ENCODE measurements around the gene WWOX.

The WWOX gene

DNA sequence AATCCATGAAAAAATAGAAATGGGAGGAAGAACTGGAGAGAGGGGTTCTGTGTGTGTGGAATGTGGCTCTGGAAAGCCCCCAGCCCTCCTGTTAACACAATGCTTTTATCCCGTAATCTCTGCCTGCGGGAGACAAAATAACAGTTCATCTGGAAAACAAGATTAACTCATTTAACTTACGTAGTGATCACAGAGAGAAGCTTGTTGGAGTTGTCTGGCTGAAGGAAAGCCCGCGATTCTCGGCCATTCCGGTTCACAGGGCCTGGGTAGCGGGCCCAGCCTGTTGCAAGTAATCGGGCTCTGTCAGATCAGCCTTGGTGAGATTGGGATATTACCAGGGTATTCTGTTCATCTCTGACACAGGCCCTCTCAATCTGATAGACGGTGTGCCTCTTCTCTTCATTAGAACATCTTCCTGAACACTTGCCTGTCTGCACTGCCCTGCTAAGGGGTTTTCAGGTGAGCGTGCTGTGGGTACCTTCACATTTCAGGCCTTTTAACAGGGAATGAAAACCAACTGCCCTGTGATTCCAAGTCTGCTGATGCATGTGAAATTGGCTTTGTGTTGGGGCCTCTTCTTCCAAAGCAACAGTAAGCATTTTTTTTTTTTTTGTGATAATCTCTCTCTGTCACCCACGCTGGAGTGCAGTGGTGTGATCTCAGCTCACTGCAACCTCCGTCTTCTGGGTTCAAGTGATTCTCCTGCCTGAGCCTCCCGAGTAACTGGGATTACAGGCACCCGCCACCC lies 609.9 kb downstream of the WWOX start:
- Histone ChIP-seq H3K36me3 (ENCODE audit: control insufficient read depth, insufficient read depth, low read length) (no peaks in the 10 kb centered on the region), H3K27ac (ENCODE audit: low read depth, low read length, severe bottlenecking) (no peak overlapping the region), H3K4me3 (ENCODE audit: extremely low read depth, insufficient read depth, low read length, poor library complexity, severe bottlenecking) (no peak overlapping the region), H3K4me1 (ENCODE audit: control insufficient read depth, insufficient read depth, low read length, poor library complexity, severe bottlenecking) (no peaks in the 10 kb centered on the region), H3K9me3 (ENCODE audit: control insufficient read depth, low read length) (no peaks in the 10 kb centered on the region)
- 94 to 95% methylated on average over 4 to 10 of the region's 15 CpGs for WGBS, 2 experiments (ENCODE audit: insufficient coverage in 2 of 2)

DNA sequence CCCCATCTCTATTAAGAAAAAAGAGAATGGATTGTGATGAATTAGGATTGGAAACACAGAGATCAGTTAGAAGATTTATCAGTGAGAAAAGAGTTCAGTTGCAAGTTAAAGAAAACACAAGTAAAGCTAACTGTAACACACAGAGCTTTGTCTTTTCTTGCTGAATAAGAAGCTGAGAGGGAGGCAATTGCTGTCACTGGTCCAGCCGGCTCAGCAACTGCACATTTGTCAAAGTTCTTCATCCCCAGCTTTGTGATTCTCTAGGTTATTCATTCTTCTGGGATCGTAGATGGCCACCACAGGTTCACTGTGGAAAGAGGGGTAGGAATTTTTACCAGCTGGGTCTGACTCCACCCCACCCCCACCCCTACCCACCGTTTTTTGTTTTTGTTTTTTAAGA lies 615.7 kb downstream of the WWOX start:
- Histone ChIP-seq H3K27ac (ENCODE audit: low read depth, low read length, severe bottlenecking) (no peak overlapping the region), H3K9me3 (ENCODE audit: control insufficient read depth, low read length) (no peaks in the 10 kb centered on the region), H3K4me3 (ENCODE audit: extremely low read depth, insufficient read depth, low read length, poor library complexity, severe bottlenecking) (no peak overlapping the region), H3K4me1 (ENCODE audit: control insufficient read depth, insufficient read depth, low read length, poor library complexity, severe bottlenecking) (no peaks in the 10 kb centered on the region), H3K36me3 (ENCODE audit: control insufficient read depth, insufficient read depth, low read length) (no peaks in the 10 kb centered on the region)
- 80% methylated on average over 1 of the region's 3 CpGs; no CpG with 5 or more reads in 1 of the 2 experiments for WGBS, 2 experiments (ENCODE audit: insufficient coverage in 2 of 2)

DNA sequence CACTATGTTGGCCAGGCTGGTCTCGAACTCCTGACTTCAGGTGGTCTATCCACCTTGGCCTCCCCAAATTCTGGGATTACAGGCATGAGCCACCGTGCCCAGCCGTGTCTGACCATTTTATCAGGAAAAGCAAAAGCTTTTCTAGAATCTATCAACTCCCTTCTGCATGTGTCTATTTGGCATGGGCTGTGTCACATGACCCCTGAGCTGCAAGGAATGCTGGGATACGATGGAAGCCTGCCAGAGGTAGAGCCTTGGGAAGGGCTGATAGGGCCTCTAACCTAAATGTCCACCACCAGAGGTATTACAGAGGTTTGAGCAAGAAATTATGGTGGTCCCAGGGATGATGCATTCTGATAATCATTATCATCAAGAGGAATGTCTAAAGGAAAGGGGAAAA lies 616.2 kb downstream of the WWOX start:
- no peaks in the 10 kb centered on the region for H3K36me3 ChIP-seq (ENCODE audit: control insufficient read depth, insufficient read depth, low read length)
- H3K4me3 ChIP-seq (ENCODE audit: extremely low read depth, insufficient read depth, low read length, poor library complexity, severe bottlenecking) = no peak overlapping the region
- H3K4me1 ChIP-seq (ENCODE audit: control insufficient read depth, insufficient read depth, low read length, poor library complexity, severe bottlenecking) = no peaks in the 10 kb centered on the region
- H3K27ac ChIP-seq (ENCODE audit: low read depth, low read length, severe bottlenecking) = no peak overlapping the region
- WGBS, 2 experiments (ENCODE audit: insufficient coverage in 2 of 2) = 94 to 100% methylated on average over 2 to 3 of the region's 4 CpGs
- no peaks in the 10 kb centered on the region for H3K9me3 ChIP-seq (ENCODE audit: control insufficient read depth, low read length)

DNA sequence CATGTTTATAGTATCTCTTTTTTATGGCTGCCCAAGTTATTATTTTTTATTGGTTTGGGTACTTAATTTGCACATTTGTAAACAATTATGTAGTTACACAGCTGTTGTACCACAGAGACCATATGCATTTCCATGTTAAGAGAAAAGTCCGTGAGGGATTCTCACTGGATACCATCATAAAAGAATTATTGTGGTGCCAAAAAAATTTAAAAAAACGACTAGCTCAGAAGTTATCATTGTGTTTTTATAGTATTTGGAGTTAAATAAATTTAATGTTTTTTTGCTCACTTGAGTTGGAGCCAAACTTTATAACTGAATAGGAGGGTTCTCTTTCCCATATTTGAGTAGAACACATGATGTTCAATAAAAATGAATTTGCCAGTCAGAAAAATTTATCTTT lies 618.7 kb downstream of the WWOX start:
- H3K4me3 ChIP-seq (ENCODE audit: extremely low read depth, insufficient read depth, low read length, poor library complexity, severe bottlenecking) = no peak overlapping the region
- 100% methylated on average over 1 to 2 of the region's 2 CpGs for WGBS, 2 experiments (ENCODE audit: insufficient coverage in 2 of 2)
- H3K27ac ChIP-seq (ENCODE audit: low read depth, low read length, severe bottlenecking) = no peak overlapping the region
- no peaks in the 10 kb centered on the region for H3K36me3 ChIP-seq (ENCODE audit: control insufficient read depth, insufficient read depth, low read length)
- H3K9me3 ChIP-seq (ENCODE audit: control insufficient read depth, low read length) = no peaks in the 10 kb centered on the region
- H3K4me1 ChIP-seq (ENCODE audit: control insufficient read depth, insufficient read depth, low read length, poor library complexity, severe bottlenecking) = no peaks in the 10 kb centered on the region

GRCh38 chr16:78720416-78720815 lies 621.0 kb downstream of the WWOX start:
- Histone ChIP-seq H3K9me3 (ENCODE audit: control insufficient read depth, low read length) (no peaks in the 10 kb centered on the region), H3K27ac (ENCODE audit: low read depth, low read length, severe bottlenecking) (no peak overlapping the region), H3K36me3 (ENCODE audit: control insufficient read depth, insufficient read depth, low read length) (no peaks in the 10 kb centered on the region), H3K4me1 (ENCODE audit: control insufficient read depth, insufficient read depth, low read length, poor library complexity, severe bottlenecking) (no peaks in the 10 kb centered on the region), H3K4me3 (ENCODE audit: extremely low read depth, insufficient read depth, low read length, poor library complexity, severe bottlenecking) (no peak overlapping the region)
- WGBS, 2 experiments (ENCODE audit: insufficient coverage in 2 of 2) = 92% methylated on average over 2 of the region's 3 CpGs

GRCh38 chr16:78727536-78727935 lies 628.1 kb downstream of the WWOX start:
- no peaks in the 10 kb centered on the region for H3K36me3 ChIP-seq (ENCODE audit: control insufficient read depth, insufficient read depth, low read length)
- H3K4me3 ChIP-seq (ENCODE audit: extremely low read depth, insufficient read depth, low read length, poor library complexity, severe bottlenecking) = no peak overlapping the region
- no peaks in the 10 kb centered on the region for H3K4me1 ChIP-seq (ENCODE audit: control insufficient read depth, insufficient read depth, low read length, poor library complexity, severe bottlenecking)
- H3K27ac ChIP-seq (ENCODE audit: low read depth, low read length, severe bottlenecking) = no peak overlapping the region
- WGBS, 2 experiments (ENCODE audit: insufficient coverage in 2 of 2) = 80% methylated on average over 1 of the region's 2 CpGs; no CpG with 5 or more reads in 1 of the 2 experiments
- no peaks in the 10 kb centered on the region for H3K9me3 ChIP-seq (ENCODE audit: control insufficient read depth, low read length)

DNA sequence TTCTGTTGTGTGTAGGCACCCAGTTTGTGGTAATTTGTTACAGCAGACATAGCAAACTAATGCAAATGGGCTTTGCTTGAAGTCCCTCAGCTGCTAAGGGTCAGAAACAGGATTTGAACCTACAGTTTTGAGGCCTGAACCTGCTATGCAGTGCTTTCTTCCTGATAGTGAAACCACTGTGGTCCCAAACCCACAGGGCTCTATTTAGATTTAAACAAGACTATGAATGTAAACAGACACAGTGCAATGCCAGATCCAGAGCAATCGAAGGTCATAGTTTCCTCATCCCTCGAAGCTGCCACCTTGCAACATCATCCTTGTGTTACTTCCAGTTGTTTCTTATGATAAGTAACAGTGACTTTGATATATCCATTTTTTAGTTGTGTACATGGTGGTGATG lies 630.2 kb downstream of the WWOX start:
- no CpG with 5 or more reads among the region's 2 CpGs for WGBS, 2 experiments (ENCODE audit: insufficient coverage in 2 of 2)
- Histone ChIP-seq H3K4me3 (ENCODE audit: extremely low read depth, insufficient read depth, low read length, poor library complexity, severe bottlenecking) (no peak overlapping the region), H3K36me3 (ENCODE audit: control insufficient read depth, insufficient read depth, low read length) (no peaks in the 10 kb centered on the region), H3K27ac (ENCODE audit: low read depth, low read length, severe bottlenecking) (no peak overlapping the region), H3K9me3 (ENCODE audit: control insufficient read depth, low read length) (no peaks in the 10 kb centered on the region), H3K4me1 (ENCODE audit: control insufficient read depth, insufficient read depth, low read length, poor library complexity, severe bottlenecking) (no peaks in the 10 kb centered on the region)

GRCh38 chr16:78731785-78732184 lies 632.3 kb downstream of the WWOX start:
- Histone ChIP-seq H3K9me3 (ENCODE audit: control insufficient read depth, low read length) (no peaks in the 10 kb centered on the region), H3K36me3 (ENCODE audit: control insufficient read depth, insufficient read depth, low read length) (no peaks in the 10 kb centered on the region), H3K4me3 (ENCODE audit: extremely low read depth, insufficient read depth, low read length, poor library complexity, severe bottlenecking) (no peak overlapping the region), H3K27ac (ENCODE audit: low read depth, low read length, severe bottlenecking) (no peak overlapping the region), H3K4me1 (ENCODE audit: control insufficient read depth, insufficient read depth, low read length, poor library complexity, severe bottlenecking) (no peaks in the 10 kb centered on the region)
- no CpG with 5 or more reads among the region's 1 CpG for WGBS, 2 experiments (ENCODE audit: insufficient coverage in 2 of 2)

DNA sequence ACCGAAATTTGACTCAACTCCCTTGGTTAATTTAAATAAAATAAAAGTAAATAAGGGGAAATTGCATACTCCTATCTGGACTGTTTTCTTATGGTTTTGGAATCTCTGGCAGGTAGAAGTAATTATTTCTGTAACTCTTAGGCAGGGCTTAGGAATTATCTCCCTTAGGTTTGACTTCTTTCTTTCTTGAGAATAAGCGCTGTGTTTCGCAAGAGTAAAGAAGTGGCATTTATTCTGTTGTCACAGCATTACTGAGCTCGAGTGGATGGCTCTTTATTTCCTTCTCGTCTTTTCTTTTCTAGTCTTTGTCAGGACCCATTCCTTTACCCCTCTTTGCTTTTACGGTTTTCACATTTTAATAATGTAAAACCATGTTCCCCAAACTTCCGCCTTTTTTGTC lies 633.2 kb downstream of the WWOX start:
- H3K27ac ChIP-seq (ENCODE audit: low read depth, low read length, severe bottlenecking) = no peak overlapping the region

GRCh38 chr16:78735337-78735736 lies 635.9 kb downstream of the WWOX start:
- Histone ChIP-seq H3K27ac (ENCODE audit: low read depth, low read length, severe bottlenecking) (no peak overlapping the region), H3K9me3 (ENCODE audit: control insufficient read depth, low read length) (no peaks in the 10 kb centered on the region), H3K4me1 (ENCODE audit: control insufficient read depth, insufficient read depth, low read length, poor library complexity, severe bottlenecking) (no peaks in the 10 kb centered on the region), H3K4me3 (ENCODE audit: extremely low read depth, insufficient read depth, low read length, poor library complexity, severe bottlenecking) (no peak overlapping the region), H3K36me3 (ENCODE audit: control insufficient read depth, insufficient read depth, low read length) (no peaks in the 10 kb centered on the region)
- WGBS, 2 experiments (ENCODE audit: insufficient coverage in 2 of 2) = 92 to 95% methylated on average over 6 of the region's 6 CpGs

More for the DNA sequence above, 633.2 kb downstream of the WWOX start:
- H3K4me1 ChIP-seq (ENCODE audit: control insufficient read depth, insufficient read depth, low read length, poor library complexity, severe bottlenecking) = no peaks in the 10 kb centered on the region
- no peak overlapping the region for H3K4me3 ChIP-seq (ENCODE audit: extremely low read depth, insufficient read depth, low read length, poor library complexity, severe bottlenecking)
- H3K36me3 ChIP-seq (ENCODE audit: control insufficient read depth, insufficient read depth, low read length) = no peaks in the 10 kb centered on the region
- no peaks in the 10 kb centered on the region for H3K9me3 ChIP-seq (ENCODE audit: control insufficient read depth, low read length)
- 81 to 92% methylated on average over 3 to 5 of the region's 7 CpGs for WGBS, 2 experiments (ENCODE audit: insufficient coverage in 2 of 2)

- Histone ChIP-seq H3K36me3 (ENCODE audit: control insufficient read depth, insufficient read depth, low read length) (no peaks in the 10 kb centered on the region), H3K4me3 (ENCODE audit: extremely low read depth, insufficient read depth, low read length, poor library complexity, severe bottlenecking) (no peak overlapping the region), H3K9me3 (ENCODE audit: control insufficient read depth, low read length) (no peaks in the 10 kb centered on the region), H3K4me1 (ENCODE audit: control insufficient read depth, insufficient read depth, low read length, poor library complexity, severe bottlenecking) (peaks cover 1% of the 10 kb centered on the region), H3K27ac (ENCODE audit: low read depth, low read length, severe bottlenecking) (no peak overlapping the region)
- 100% methylated on average over 1 of the region's 2 CpGs for WGBS, 2 experiments (ENCODE audit: insufficient coverage in 2 of 2)
These were observed 638.2 kb downstream of the WWOX start for GRCh38 chr16:78737630-78738029.
